GM10248 (cell line): ENCODE data around the gene HSPH1.
"Not testable (repeated sequence)": the region's sequence is repeated elsewhere in the genome, so short reads cannot be mapped to it uniquely, and the experiment has no call there.

Source experiments
- CTCF ChIA-PET: fragments of 300-600 bp; sonication (Branson Sonifier 250); formaldehyde crosslinking; extraction: SDS; loops from one replicate; lab custom pipeline; 2021; ENCODE audit warnings: antibody characterized with exemption; lab: Yijun Ruan, JAX
- POLR2A ChIA-PET: fragments of 350-650 bp; sonication (Branson Sonifier 250); formaldehyde crosslinking; extraction: SDS; loops from one replicate; lab custom pipeline; 2020; ENCODE audit warnings: antibody characterized with exemption; lab: Yijun Ruan, JAX
- DNase-seq: peaks from one replicate; pipeline ENCODE4 v3.0.0; 2012; ENCODE audit errors: extremely low spot score
- TF ChIP-seq, protein P1 (sequence below): IDR thresholded peaks from 2 replicates; pipeline ENCODE4 v1.5.1; 2012; ENCODE audit warnings: mild to moderate bottlenecking, low read depth; ENCODE audit errors: extremely low read depth, missing control alignments, control extremely low read depth

The HSPH1 gene

DNA sequence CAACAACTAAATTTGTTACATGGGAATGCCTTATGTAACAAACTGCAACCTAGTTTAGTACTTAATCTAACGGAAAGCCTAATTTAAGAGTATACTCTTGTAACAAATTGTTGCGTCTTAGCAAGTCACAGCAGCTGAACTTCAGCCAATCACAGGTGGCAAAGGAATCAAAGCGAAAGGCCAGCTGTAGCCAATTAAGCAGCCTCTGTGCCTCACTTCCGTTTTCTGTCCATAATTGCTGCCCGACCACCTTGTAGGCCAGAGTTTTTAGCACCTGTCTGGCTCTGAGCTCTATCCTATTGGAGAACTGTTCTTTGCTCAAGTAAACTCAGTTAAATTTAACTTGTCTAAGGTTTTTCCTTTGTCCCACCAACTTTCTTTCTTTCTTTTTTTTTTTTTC, 18.1 kb upstream of the HSPH1 start:
- DNase-seq, result no peak
- ChIA-PET POLR2A (no interaction called here), CTCF (interaction anchor here (1.0 to 1.2 kb wide), 2 partner anchors 9 to 22 kb away, joined by 3 read pairs; no protein-coding TSS in a partner anchor)
- TF ChIP-seq, protein P1, sequence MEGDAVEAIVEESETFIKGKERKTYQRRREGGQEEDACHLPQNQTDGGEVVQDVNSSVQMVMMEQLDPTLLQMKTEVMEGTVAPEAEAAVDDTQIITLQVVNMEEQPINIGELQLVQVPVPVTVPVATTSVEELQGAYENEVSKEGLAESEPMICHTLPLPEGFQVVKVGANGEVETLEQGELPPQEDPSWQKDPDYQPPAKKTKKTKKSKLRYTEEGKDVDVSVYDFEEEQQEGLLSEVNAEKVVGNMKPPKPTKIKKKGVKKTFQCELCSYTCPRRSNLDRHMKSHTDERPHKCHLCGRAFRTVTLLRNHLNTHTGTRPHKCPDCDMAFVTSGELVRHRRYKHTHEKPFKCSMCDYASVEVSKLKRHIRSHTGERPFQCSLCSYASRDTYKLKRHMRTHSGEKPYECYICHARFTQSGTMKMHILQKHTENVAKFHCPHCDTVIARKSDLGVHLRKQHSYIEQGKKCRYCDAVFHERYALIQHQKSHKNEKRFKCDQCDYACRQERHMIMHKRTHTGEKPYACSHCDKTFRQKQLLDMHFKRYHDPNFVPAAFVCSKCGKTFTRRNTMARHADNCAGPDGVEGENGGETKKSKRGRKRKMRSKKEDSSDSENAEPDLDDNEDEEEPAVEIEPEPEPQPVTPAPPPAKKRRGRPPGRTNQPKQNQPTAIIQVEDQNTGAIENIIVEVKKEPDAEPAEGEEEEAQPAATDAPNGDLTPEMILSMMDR, result no peak

DNA sequence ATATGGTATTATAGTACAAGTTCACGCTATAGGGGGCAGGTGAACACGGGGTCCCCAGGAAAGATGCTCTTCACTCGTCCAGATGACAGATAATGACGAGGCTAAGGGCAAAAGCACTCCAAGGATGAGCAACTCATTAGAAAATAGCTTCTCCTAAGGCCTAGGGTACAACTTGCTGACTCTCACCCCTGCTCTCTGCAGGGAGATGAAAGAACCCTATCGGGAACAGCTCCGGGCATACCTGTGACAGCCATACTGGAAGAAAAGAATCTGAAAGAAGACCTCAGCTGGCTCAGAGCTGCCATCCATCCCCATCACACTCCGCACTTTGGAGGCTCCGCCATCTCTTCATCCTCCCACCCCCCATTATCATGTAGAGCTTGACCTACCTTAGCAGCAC, 17.5 kb upstream of the HSPH1 start:
- TF ChIP-seq, protein P1, result no peak
- POLR2A ChIA-PET, result no interaction called here
- DNase-seq, result no peak
- CTCF ChIA-PET, result interaction anchor here (1.0 to 1.4 kb wide), 3 partner anchors 9 to 57 kb away, joined by 3 read pairs; no protein-coding TSS in a partner anchor

DNA sequence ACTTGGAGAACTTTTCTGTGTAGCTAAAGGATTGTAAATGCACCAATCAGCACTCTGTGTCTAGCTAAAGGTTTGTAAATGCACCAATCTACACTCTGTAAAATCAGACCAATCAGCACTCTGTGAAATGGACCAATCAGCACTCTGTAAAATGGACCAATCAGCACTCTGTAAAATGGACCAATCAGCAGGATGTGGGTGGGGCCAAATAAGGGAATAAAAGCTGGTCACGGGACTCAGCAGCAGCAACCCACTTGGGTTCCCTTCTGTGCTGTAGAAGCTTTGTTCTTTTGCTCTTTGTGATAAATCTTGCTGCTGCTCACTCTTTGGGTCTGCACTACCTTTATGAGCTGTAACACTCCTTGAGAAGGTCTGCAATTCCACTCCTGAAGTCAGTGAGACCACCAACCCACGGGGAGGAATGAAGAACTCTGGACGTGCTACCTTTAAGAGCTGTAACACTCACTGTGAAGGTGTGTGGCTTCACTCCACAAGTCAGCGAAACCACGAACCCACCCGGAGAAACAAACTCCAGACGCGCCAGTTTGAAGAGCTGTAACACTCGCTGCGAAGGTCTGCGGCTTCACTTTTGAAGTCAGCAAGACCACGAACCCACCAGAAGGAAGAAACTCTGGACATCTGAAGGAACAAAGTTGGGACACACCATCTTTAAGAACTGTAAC, 16.2 kb upstream of the HSPH1 start:
- CTCF ChIA-PET, result interaction anchor here (1.0 to 1.4 kb wide), 2 partner anchors 10 to 59 kb away, joined by 3 read pairs; no protein-coding TSS in a partner anchor
- DNase-seq, POLR2A ChIA-PET: not testable (repeated sequence)

DNA sequence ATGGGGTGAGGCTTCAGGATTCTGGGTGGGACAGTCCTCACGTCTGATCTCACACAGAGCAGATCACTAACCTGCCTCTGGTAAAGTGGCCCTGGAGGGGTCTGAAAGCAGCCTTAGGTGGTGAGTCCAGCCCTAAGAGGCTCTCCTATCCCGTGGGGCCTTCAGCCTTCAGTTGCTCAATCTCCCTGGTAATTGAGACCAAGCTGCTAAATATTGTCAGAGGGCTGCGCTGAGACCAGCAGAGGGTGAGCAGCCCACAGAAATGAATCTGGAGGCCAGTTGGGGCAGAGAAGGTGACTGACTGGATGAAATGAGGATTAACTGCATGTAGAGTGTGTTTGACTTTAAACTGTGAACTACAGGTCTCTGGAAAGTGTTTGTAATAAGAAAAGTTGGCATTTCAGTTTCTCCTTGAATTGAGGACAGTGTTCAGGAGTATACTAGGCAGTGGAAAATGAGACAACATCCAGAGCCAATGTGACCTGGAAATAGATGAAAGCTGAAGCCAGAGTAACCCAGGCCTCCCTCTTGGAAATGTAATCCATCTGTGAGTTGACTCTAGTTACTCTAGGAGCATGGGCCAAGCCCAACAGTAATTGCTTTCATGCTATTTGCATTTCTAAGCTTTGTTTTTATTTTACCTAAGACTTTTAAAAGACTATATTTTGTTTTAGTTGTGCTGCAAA, 14.3 kb upstream of the HSPH1 start:
- TF ChIP-seq, protein P1, result no peak
- POLR2A ChIA-PET, result interaction anchor here (0.7 kb wide), 1 partner anchor 305 kb away, joined by 3 read pairs; no protein-coding TSS in a partner anchor
- CTCF ChIA-PET, result interaction anchor here (0.6 kb wide), 1 partner anchor 15 kb away, joined by 3 read pairs; no protein-coding TSS in a partner anchor

DNA sequence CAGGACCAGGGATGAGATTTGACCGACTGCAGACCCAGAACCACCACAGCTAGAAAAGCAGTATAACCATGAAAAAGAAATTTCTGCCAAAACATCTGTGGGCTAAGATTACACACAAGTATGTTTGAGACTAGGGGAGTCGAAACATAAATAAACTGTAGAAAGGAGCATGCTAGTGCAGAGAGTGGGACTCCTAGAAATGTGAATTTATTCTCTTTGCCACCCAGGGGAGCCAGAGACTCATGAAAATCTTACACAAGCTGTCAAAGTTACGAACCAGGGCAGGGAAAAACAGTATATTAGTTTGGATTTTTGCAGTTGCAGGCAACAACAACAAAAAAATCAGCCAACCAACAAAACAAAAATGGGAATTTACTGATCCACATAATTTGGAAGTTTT, 12.3 kb upstream of the HSPH1 start:
- ChIA-PET POLR2A (no interaction called here), CTCF (no interaction called here)
- TF ChIP-seq, protein P1, result no peak
- DNase-seq, result no peak

More for the DNA sequence above, 14.3 kb upstream of the HSPH1 start:
- DNase-seq, result no peak

DNA sequence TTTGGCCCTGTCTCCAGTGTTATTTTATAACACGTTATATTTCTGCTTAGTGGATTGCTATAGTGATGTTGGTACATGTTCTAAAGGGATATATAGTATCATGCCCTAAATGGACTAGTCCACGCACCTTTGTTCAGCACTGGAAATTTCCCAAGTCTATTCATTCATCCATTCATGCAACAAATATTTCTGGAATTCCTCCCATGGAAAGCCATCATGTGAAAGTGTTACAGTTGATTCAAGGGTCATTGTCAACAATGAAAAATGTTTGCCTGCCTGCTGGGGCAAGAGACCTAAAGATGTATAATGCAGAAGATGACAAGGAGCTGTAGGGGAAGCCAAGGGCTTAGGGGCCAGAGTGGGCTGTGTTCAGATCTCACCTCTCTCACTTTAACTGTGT, 10.8 kb upstream of the HSPH1 start:
- TF ChIP-seq, protein P1, result no peak
- ChIA-PET POLR2A (no interaction called here), CTCF (interaction anchor here (0.7 to 1.2 kb wide), 2 partner anchors 25 to 27 kb away, joined by 3 read pairs; partner anchors contain the start of gene B3GLCT)
- no peak for DNase-seq

DNA sequence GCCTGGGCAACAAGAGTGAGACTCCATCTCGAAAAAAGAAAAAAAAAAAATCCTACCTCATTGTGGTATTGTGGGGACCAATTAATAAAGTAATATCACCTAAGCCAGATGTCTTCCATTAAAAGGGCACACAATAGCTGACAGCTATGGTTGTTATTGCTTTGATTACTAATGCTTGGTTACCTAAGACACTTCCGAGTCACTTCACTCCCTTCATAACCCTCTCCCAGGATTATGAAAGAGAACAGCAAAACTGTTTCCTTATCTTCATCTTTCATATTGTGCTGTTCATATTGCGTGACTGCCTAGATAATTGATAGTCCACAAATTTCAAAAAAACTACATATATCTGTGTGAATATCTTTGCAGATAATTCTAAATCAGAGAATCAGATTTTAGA, 10.3 kb upstream of the HSPH1 start:
- TF ChIP-seq, protein P1, result no peak
- CTCF ChIA-PET, result no interaction called here
- POLR2A ChIA-PET, result no interaction called here
- DNase-seq, result no peak
